Psoas muscle (tissue), 8 donors: ENCODE results near the gene SIGMAR1. TPM values are rescaled to one million over a fixed set of nuclear protein-coding genes. Genes with fewer than 3 reads are reported as not detected.

Experiments used
- ATAC-seq, 4 donors: fragments of 200-7000 bp; cut with Tn5 transposase; one replicate each; pipeline ENCODE4 v1.9.1; 2020; ENCODE audit warnings: moderate library complexity in 3 of 4, mild to moderate bottlenecking in 2 of 4
- DNase-seq, 2 donors: peaks; one replicate each; pipeline ENCODE4 v3.0.0-alpha.2; 2020
- H3K27ac ChIP-seq: fragments of 200-600 bp; one replicate; pipeline ENCODE4 v1.8.0; 2022
- H3K27me3 ChIP-seq, 3 donors: fragments of 200-600 bp in 1 of 3; one replicate each; pipeline versions ENCODE4 v1.6.1 to v1.8.0; 2013 to 2022; ENCODE audit warnings: low read length in 2 of 3, mild to moderate bottlenecking in 2 of 3, moderate library complexity in 1 of 3; ENCODE audit not compliant: insufficient read depth in 3 of 3
- H3K36me3 ChIP-seq, 2 donors: fragments of 200-600 bp in 1 of 2; one replicate each; pipeline versions ENCODE4 v1.6.1 to v1.8.0; 2013 to 2022; ENCODE audit warnings: low read depth in 1 of 2, mild to moderate bottlenecking in 1 of 2, moderate library complexity in 1 of 2; ENCODE audit not compliant: insufficient read depth in 1 of 2
- H3K4me1 ChIP-seq: fragments of 200-600 bp; one replicate; pipeline ENCODE4 v1.8.0; 2022
- H3K4me3 ChIP-seq: fragments of 200-600 bp; one replicate; pipeline ENCODE4 v1.8.0; 2022; ENCODE audit warnings: mild to moderate bottlenecking
- H3K9me3 ChIP-seq: fragments of 200-600 bp; one replicate; pipeline ENCODE4 v1.8.0; 2022
- CTCF ChIP-seq: fragments of 200-600 bp; IDR thresholded peaks from one replicate; pipeline ENCODE4 v1.8.0; 2022; ENCODE audit warnings: antibody characterized with exemption
- WGBS, 3 donors: extraction: QIAGEN DNeasy Blood & Tissue Kit; methylation state at CpG; one replicate each; pipeline versions ENCODE4 v1.1.6 to v1.1.7; 2013; 5-methylcytosine and 5-hydroxymethylcytosine counted together
- intact Hi-C, 2 donors: fragments of 100-400 bp; cut with DNase I; formaldehyde crosslinking; loops; one replicate each; pipeline versions ENCODE4 v1.11.0 to v1.14.2; 2022
- long read RNA-seq, 2 donors: library from polyadenylated mRNA; unstranded; transcript quantifications; one replicate each; pipeline ENCODE4 v2.0.0, GENCODE V29; 2021
- polyA plus RNA-seq, 3 donors: library from polyadenylated mRNA; stranded (reverse); fragments of 200-250 nt; gene quantifications; one replicate each; pipeline ENCODE4 v1.2.3, GENCODE V29; 2013
- total RNA-seq, 4 donors: library from RNA; stranded (reverse); fragmentation: NEBNext Ultra II Directional in 2 of 4; extraction: Animal tissue kit (Norgen Biotek cat#: 25700) in 2 of 4; gene quantifications; one replicate each; pipeline versions ENCODE4 v1.2.1 to v1.2.4, GENCODE V29; 2021 to 2023
- donor health status: healthy with polysubstance abuse.
- donor health status: DM: no; HTN: no; CAD: no; lungs with moderate emphysema.
- donor health status: Bipolar disorder and iron deficiency.
- donor health status: healthy.
- donor health status: DM: yes; HTN: yes; CAD: no.
- donor health status: DM: no; HTN: no; CAD: no.
- donor health status: DM: no; HTN: no; CAD: no.
- donor health status: DM: yes; HTN: yes; CAD: no.

The SIGMAR1 gene
- 10 to 100 TPM; 13.0 to 16.5 (median 13.8) TPM for total RNA-seq
- 10 to 100 TPM; 13.8 to 50.1 (median 20.1) TPM for polyA plus RNA-seq
- long read RNA-seq, donor 1, transcript SIGMAR1-201 (4 exons, 1,656 nt): major isoform, 11 of 14 reads
- long read RNA-seq, donor 1, partial matches to known transcripts: 0 of 14 reads
- long read RNA-seq, donor 1, other reads (novel, unspliced or antisense): 2 of 14 reads
- long read RNA-seq, donor 2, transcript SIGMAR1-201 (4 exons, 1,656 nt): major isoform, 23 of 27 reads
- long read RNA-seq, donor 2, partial matches to known transcripts: 0 of 27 reads
- long read RNA-seq, donor 2, other reads (novel, unspliced or antisense): 3 of 27 reads

GRCh38 chr9:34637356-34638137 is at the start of gene SIGMAR1:
Gene SIGMAR1 (minus strand): TSS chr9:34637787. CDS start chr9:34637697, 90 bp downstream.
- H3K4me3 ChIP-seq: peak within 1 kb of the TSS; percentile 94
- H3K9me3 ChIP-seq: no peaks in the 10 kb centered on the region
- TF ChIP-seq CTCF: no peak
- H3K36me3 ChIP-seq: peaks cover 0 to 12% of the 10 kb centered on the region in 2 donors
- intact Hi-C loops: no loop called here
- no peaks in the 10 kb centered on the region for H3K27me3 ChIP-seq
- peaks cover 26% of the 10 kb centered on the region for H3K4me1 ChIP-seq
- 0 to 1% (median 1%) methylated on average over 54 to 74 of the region's 74 CpGs for WGBS, 3 donors
- peak; percentile 96 to 97 for DNase-seq
- ATAC-seq: peak; percentile 95 to 97 (median 96)
- peak within 1 kb of the TSS; percentile 91 for H3K27ac ChIP-seq

- Histone ChIP-seq H3K36me3 (no peaks in the 10 kb centered on the region), H3K4me3 (no peak overlapping the region), H3K4me1 (no peaks in the 10 kb centered on the region), H3K9me3 (no peaks in the 10 kb centered on the region), H3K27ac (no peak overlapping the region), H3K27me3 (no peaks in the 10 kb centered on the region)
- intact Hi-C loops: no loop called here
- no peak for TF ChIP-seq CTCF
- DNase-seq (no peak), ATAC-seq (no peak)
- WGBS, 3 donors: 39 to 74% (median 47%) methylated on average over 1 of the region's 1 CpG
Measured at GRCh38 chr9:34686732-34687131, 49.1 kb upstream of the SIGMAR1 start.

GRCh38 chr9:34686231-34686630 is 48.6 kb upstream of the SIGMAR1 start:
- TF ChIP-seq CTCF: no peak
- Histone ChIP-seq H3K27me3 (no peaks in the 10 kb centered on the region), H3K4me1 (no peaks in the 10 kb centered on the region), H3K36me3 (no peaks in the 10 kb centered on the region), H3K27ac (no peak overlapping the region), H3K9me3 (no peaks in the 10 kb centered on the region), H3K4me3 (no peak overlapping the region)
- intact Hi-C loops: no loop called here
- peak in 1 of 4 donors; percentile 53 for ATAC-seq
- peak; percentile 22 to 57 for DNase-seq
- 50 to 78% (median 63%) methylated on average over 5 of the region's 5 CpGs for WGBS, 3 donors

- no peak for TF ChIP-seq CTCF
- DNase-seq (no peak), ATAC-seq (no peak)
- Histone ChIP-seq H3K4me3 (no peak overlapping the region), H3K9me3 (no peaks in the 10 kb centered on the region), H3K27me3 (no peaks in the 10 kb centered on the region), H3K36me3 (no peaks in the 10 kb centered on the region), H3K4me1 (no peaks in the 10 kb centered on the region), H3K27ac (no peak overlapping the region)
- intact Hi-C loops: no loop called here
- WGBS, 3 donors: 59 to 80% (median 63%) methylated on average over 4 of the region's 4 CpGs
Measured at GRCh38 chr9:34685591-34685990, 48.0 kb upstream of the SIGMAR1 start.
